GM19395 (cell line): ENCODE data around the gene DDO.
"Not testable (repeated sequence)": the region's sequence is repeated elsewhere in the genome, so short reads cannot be mapped to it uniquely, and the experiment has no call there.

Experiments used
- ATAC-seq: cut with Tn5 transposase; IDR thresholded peaks from one replicate; pipeline ENCODE4 v1.9.1; 2021; ENCODE audit warnings: mild to moderate bottlenecking, moderate library complexity; ENCODE audit not compliant: unreplicated experiment

The DDO gene, protein sequence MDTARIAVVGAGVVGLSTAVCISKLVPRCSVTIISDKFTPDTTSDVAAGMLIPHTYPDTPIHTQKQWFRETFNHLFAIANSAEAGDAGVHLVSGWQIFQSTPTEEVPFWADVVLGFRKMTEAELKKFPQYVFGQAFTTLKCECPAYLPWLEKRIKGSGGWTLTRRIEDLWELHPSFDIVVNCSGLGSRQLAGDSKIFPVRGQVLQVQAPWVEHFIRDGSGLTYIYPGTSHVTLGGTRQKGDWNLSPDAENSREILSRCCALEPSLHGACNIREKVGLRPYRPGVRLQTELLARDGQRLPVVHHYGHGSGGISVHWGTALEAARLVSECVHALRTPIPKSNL

DNA sequence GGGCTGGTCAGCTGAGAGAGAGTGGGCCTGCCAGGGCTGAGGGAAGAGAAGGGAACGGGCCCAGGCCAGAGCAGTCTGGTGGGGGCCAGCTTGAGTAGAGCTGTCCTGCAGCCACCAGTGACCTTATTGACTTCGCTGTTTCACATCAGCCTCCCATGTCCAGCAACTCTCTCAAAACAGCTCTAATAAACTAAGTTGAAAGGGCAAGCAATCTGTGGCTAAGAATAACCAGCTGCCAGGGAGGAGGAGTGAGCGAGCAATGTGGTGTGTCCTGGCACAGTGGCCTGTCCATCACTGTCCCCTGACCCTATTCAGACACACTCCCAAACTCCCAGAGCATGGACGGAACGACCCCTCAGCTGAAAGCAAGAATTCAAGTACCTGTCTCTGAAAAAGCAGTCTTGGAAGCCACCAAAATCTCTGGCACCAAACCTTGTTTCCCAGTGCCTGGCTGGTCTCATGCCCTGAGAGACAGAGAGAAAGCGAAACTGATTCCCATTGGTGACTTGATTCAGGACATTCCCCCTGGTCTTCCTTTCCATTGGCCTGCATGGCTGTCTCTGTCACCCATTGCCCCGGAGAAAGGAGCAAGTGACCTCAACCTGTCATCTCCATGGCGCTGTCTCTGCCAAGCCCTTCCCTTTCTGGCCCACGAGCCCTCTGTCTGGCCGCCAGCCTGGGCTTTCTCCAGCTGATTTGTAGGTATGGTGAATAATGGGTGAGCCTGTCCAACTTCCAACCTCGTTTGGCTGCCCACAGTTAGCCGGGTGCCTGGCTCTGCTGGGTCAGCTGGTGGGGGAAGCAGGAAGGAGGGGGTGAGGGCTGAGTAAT lies at the start of gene DDO:
DDO (minus strand) TSS at position 490 of the 831 bp plus-strand sequence. CDS start 2,113 bp downstream, outside the sequence.
- ATAC-seq: peak; percentile 67

DNA sequence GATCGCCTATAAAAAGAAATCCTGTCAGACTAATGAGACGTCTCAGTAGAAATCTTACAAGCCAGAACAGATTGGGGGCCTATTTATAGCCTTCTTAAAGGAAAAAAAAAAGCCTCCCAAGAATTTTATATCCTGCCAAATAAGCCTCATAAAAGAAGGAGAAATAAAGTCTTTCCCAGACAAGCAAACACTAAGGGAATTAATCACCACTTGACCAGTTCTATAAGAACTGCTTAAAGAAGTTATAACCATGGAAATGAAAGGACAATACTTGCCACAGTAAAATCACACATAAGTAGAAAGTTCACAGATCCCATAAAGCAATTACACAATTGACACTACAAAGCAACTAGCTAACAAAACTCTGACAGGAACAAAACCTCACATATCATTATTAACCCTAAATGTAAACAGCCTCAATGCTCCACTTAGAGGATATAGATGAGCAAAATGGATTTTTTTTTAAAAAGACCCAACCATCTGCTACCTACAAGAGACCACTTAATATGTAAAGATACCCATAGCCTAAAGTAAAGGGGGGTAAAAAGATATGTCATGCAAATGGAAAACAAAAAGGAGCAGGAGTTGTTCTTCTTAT lies 47.6 kb upstream of the DDO start:
- no peak for ATAC-seq

DNA sequence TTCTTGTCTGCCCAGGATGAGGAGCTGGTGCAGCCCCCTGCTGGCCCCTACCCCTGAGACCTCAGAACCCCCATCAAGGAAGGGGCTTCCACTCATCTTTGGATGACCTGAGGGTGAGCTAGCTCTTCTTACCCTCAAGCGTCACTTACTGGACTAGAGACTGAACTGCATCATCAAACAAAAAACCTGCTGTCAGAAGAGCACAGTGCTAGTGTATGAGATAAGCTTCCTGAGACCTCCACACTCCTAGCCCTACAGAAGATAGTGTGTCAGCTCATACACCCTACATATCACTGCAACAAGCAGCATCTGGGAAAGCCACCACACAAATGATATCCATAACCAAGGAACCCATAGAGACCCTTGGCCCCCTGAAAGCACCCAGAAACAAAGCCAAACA lies 46.0 kb upstream of the DDO start:
- ATAC-seq: no peak

DNA sequence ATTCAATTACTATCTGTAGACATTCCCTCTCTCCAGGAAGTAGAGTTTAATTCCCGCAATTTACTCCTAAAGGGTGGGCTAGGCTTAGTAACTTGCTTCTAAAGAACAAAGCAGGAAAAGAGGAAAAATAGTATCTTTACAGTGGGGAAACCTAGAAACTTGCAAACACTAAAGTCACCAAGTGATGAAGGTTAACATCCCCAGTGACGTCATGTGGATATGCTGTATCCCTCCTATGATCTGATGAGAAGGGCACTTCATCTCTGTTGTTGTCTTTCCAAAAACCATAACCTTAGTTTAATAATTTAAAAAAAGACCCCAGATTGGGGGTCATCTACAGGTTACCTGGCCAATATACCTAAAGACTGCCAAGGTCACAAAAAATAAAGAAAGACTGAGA lies 43.8 kb upstream of the DDO start:
- ATAC-seq: no peak

DNA sequence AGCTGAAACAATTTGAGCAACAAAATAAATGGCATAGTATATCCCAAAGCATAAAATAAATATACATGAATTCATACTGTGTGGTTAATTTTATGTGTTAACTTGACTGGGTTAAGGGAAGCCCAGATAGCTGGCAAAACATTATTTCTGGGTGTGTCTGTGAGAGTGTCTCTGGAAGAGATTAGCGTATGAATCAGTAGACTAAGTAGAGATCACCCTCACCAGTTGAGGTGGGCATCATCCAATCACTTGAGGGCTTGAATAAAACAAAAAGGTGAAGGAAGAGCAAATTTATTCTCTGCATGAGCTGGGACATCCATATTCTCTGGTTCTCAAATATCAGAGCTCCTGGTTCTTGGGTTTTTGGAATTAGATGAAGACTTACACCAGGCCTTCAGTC lies 43.1 kb upstream of the DDO start:
- no peak for ATAC-seq

DNA sequence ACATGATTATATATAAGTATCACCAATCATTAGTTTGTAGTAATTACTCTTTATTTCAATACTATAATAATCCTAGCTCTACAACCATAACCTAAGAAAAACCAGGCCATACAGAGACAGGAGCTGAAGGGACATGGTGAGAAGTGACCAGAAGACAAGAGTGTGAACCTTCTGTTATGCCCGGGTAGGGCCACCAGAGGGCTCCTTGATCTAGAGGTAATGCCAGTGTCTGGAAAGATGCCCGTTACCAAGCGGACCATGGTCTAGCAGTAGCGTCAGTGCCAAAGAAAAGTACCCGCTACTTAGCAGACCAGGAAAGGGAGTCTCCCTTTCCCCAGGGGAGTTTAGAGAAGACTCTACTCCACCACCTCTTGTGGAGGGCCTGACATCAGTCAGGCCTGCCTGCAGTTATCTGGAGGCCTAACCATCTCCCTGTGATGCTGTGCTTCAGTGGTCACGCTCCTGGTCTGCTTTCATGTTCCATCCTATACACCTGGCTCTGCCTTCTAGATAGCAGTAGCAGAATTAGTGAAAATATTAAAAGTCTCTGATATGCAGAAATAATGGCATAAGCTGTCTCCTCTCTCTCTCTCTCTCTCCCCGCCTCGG lies 42.3 kb upstream of the DDO start:
- ATAC-seq: not testable (repeated sequence)

DNA sequence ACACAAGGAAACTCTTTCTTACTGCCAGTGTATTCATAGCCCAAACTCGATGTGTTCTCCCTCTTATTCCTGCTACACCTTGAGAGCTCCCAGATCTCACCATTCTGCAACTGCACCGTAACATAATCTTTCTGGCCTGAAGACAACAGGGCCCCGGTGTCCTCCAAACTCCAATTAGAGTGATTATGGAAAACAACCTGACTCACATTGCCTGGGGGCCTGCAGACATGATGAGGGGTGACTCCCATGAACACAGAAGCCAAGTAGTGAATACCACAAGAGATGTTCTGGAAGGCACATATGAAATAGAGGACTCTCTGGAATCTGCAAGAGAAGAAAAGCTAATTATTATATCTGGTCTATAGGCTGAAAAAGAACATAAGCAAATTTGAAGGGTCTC lies 41.3 kb upstream of the DDO start:
- no peak for ATAC-seq

DNA sequence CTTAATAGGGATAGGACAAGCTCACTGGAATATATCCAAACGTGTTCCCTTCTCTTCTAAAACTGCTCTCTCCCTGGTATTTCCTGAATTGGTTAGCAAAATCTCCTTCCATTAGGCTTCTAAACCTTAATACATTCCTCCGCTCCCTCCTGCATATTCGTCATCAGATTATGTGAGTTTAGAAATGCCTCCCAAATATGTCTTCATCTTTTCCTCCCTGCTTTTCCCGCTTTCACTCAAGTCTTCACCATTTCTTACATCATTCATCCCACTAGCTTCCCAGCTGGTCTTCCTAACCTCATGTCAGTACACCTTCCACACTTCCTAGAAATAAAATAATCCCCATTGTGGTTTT lies 34.1 kb upstream of the DDO start:
- no peak for ATAC-seq

DNA sequence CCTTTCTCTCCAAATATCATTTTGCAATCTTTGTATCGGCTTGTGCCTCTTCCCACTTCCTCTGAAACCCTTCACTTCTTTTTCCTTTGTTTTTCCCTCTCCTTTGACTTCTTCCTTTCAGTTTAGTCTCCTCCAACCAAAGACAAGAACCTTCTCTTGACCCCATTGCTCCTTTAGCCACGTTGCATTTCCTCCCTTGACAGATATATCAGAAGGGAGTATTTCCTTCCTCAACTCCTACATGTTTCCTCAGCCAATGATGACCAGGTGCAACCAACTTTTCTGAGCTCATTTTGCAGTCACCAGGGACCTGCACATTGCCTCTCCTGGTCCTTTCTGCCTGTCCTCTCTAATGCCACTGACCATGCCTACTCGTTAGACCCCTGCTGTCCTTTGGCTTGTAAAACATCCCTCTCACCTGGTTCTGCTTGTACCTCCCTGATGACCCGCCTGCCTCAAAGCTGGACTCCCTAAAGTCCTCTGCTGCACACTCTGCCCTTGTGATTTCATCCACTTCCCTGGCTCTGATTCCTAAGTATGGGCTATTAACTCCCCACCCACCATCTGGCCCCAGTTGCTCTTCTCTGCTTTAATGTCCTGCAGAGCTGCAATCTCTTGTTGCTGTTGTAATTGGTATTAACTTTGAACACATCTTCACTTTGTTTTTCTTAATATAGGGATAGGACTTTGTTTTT lies 33.6 kb upstream of the DDO start:
- ATAC-seq: no peak

DNA sequence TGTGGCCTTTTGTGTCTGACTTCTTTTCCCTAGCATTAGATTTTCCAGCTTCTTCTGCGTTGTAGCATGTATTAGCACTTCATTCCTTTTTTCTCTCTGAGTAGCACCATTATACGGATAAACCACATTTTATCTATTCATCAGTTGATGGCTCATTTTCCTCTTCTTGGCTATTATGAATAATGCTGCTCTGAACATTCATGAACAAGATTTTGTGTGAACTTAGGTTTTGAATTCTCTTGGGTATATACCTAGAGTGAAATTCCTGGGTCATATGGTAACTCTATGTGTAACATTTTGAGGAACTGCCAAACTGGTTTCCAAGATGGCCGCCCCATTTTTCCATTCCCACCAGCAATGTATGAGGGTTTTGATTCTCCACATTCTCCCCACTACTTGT lies 32.4 kb upstream of the DDO start:
- ATAC-seq: no peak

DNA sequence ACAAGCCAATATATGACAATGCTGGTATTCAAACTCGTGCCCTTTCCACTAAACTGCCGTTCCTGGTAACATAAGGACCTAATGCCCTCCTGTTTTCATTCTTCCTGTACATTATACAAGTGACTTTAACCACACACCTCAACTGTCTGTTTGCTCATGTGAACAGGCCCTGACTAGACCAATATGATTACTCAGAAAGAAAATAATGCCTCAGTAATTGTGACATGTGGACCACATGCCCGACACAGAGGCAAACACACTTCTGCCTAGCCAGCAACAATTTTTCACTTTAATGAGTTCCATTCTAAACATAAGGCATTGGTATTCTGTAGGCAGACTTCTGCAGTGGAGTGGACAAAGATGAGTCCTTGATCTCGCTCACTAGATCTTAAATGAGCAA lies 31.0 kb upstream of the DDO start:
- no peak for ATAC-seq

DNA sequence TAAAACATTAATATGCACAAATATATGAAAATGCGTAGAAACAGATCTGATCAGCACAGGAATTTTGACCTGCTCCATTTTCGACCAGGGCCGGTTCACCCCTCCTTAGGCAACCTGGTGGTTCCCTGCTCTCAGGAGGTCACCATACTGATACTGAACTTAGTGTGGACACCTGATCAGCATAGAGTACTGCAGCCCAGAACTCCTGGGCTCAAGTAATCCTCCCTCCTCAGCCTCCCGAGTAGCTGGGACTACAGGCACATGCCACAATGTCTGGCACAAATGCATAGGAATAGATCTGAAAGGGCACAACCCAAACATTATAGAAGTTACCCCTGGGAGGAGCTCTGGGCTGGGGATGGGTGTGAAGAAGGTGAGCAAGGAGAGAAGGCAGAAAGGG lies 24.7 kb upstream of the DDO start:
- ATAC-seq: no peak

DNA sequence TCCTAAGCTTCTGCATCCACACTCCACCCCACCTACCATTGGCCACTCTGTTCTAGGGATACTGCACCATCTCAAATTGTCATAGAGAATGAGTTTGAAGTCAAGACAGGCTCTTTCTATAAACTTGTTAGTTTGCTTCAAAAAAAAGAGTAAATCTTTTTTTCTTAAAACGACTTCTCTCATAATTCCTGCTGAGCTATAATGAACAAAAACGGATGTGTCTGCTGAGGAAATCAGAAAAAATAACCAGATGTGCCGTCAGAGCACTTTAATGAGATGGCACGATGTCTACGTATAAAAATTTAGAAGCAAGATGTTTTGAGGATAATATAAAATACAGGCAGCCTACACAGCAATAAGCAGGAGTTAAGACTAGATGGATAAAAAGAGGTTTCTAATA lies 24.0 kb upstream of the DDO start:
- ATAC-seq: no peak

DNA sequence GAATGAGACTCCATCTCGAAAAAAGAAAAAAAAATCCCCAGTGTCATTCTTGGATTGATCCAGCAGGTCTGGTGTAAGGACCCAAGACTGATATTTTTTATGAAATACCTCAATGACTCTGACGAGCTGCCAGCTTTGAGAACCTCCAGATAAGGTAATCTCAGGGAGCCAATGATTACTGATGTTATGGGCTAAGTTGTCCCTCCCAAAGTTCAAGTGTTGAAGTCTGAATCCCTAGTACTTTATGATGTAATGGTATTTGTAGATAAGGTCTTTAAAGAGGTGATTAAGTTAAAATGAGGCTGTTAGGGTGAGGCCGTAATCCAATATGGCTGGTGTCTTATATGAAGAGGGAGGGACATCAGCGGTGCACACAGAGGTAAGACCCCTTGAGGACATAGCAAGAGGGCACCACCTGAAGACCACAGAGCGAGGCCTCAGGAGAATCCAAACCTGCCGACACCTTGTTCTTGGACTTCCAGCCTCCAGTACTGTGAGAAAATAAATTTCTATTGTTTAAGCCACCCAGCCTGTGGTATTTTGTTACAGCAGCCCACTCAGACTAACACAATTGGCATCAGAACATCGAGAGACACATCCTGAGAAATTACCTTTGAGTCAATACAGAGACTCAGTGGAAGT lies 19.7 kb upstream of the DDO start:
- ATAC-seq: no peak

DNA sequence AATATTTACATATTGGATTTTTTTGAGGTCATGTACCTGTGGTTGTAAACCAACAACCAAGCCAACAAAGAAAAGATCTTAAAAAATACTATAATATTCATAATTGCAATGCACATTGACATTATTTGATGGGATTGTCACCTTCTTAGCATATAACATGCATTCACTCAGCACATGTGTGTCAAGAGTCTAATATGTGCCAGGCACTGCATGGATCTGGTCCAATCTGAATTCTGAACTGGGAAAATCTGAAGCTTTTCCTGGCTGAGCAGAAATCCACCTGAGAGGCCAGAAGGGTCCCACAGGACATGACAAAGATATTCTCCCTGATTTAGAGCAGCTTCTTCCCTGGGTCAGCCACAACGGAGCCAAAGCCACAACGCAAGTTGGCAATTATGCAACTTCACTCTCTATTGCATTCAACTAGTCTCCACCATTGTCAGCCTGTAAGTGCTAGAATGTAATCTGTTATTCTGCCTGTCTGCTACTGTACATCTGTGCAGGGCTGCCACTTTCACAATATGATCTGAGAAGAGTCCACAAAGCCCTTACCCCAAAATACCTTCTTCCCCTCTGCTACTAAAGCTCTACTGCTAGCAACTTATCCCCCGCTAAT lies 17.0 kb upstream of the DDO start:
- ATAC-seq: no peak

DNA sequence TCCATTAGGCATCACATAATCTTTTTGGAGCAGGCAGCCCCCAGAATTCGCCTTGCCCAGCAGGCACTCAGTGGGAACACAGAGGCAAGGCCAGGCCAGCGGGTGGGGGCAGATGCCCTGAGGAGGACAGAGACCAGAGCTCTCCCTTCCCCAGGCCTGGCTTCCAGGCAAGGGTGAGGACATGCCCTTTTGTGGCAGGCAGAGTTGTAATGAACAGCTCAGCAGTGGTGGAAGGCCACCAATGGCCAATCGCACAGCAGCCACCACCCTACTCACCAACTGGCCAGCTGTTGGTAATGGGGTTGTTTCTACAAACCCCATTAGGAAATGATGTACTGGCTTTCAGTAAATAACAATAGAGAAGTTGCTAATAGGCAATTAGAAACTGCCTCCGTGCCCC lies 15.4 kb upstream of the DDO start:
- ATAC-seq: no peak

DNA sequence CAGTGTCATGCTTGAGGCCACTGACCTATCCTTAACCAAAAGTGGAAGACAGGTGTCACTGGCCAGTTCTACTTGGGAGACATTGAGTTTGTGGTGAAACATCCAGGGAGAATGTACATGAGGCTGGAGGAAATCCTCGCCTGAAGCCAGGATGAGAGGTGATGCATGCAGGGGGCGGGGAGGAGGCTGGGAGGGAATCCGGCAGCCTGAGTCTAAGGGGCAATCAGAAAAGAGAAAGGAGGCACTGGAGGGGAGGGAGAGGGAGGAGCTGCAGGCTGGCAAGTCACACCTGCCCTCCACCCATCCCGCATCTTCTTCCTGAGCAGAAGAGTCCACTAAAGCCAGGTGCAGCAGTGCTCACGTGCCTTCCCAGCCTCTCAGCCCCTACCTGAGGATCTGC lies 14.9 kb upstream of the DDO start:
- ATAC-seq: no peak

DNA sequence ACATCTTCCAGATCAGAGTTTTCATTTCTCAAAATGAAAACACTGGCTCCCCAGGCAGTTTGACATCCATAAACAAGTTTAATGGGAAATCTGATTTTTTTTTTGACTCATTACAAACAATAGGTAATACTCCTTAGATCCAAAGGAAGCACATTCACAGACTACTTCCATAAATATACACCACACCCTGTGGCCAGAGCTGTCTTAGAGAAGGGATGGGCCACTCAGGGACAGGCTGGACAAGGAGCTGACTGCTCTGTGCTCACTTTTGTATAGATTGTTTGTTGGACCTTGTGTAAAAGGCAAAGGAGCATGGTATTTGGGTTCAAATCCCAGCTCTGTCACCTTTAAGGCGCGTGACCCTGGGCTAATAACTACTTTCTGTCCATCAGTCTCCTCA lies 12.8 kb upstream of the DDO start:
- ATAC-seq: no peak

DNA sequence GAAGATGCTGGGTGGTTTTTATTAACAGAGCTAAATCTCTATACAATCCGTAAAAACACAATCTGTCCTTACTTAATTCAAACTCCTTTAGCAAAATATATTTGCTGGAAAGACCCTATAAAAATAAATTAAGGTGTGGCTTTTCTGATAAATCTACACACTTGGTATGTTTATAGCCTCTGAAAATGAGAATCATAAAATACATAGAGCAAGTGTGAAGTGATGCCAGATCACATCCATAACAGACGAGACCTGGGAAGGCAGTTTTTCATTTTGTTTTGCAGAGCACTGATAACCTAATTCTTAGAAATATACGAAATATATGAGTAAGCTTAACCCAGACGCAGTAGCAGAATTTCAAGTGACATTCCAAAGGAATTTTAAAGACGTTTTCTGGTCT lies 10.4 kb upstream of the DDO start:
- ATAC-seq: no peak

DNA sequence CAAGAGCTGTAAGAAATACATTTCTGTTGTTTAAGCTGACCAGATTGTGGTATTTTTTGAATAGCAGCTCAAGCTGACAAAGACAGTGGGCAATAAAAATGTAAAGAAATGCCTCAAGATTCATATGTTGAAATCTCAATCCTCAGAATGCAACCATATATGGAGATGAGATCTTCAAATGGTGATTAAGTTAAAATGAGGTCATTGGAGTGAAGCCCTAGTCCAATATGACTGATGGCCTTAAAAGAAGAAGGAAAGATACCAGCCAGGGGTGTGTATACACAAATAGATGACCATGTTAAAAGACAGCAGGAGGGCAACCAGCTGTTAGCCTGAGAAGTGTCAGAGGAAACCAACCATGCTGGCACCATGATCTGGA lies 7.1 kb upstream of the DDO start:
- ATAC-seq: no peak
